Mucosa of stomach (tissue), 1 donor: ENCODE measurements around the gene PDE11A.

ENCODE experiments used
- H3K27me3 ChIP-seq: one replicate; pipeline ENCODE4 v1.7.0; 2013; ENCODE audit warnings: mild to moderate bottlenecking, low read length; ENCODE audit not compliant: control insufficient read depth, insufficient read depth
- H3K36me3 ChIP-seq: one replicate; pipeline ENCODE4 v1.7.0; 2013; ENCODE audit warnings: low read length; ENCODE audit not compliant: control insufficient read depth, insufficient read depth
- H3K4me1 ChIP-seq: one replicate; pipeline ENCODE4 v1.7.0; 2013; ENCODE audit warnings: mild to moderate bottlenecking, low read length; ENCODE audit not compliant: control insufficient read depth, insufficient read depth
- H3K4me3 ChIP-seq: one replicate; pipeline ENCODE4 v1.7.0; 2013; ENCODE audit warnings: low read length
- H3K9ac ChIP-seq: one replicate; pipeline ENCODE4 v1.7.0; 2013; ENCODE audit warnings: mild to moderate bottlenecking, low read length, moderate library complexity
- H3K9me3 ChIP-seq: one replicate; pipeline ENCODE4 v1.7.0; 2013; ENCODE audit warnings: mild to moderate bottlenecking, low read length, moderate library complexity; ENCODE audit not compliant: control insufficient read depth
- donor health status: Pancreatic carcinoma.

Gene PDE11A

DNA sequence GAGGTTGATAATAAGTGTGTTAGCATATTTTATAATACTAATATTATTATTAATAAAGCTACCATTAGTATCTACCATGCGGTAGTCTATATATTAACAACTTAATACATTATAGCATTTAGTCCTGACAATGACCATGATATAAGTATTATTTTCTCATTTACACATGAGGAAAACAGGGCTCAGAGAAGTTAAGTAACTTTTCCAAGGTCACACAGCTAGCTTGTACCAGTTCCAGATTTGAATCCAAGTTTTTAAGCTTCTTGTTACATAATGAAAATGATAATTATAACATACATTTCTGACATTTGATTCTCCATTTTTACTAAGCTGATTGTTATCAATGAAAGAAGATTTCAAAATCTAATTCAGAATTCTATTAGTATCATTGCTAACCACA is 369.4 kb downstream of the PDE11A start:
- no peaks in the 10 kb centered on the region for H3K9me3 ChIP-seq
- H3K4me1 ChIP-seq, result no peaks in the 10 kb centered on the region
- H3K36me3 ChIP-seq, result no peaks in the 10 kb centered on the region
- H3K4me3 ChIP-seq, result no peak overlapping the region
- no peaks in the 10 kb centered on the region for H3K27me3 ChIP-seq
- no peak overlapping the region for H3K9ac ChIP-seq

DNA sequence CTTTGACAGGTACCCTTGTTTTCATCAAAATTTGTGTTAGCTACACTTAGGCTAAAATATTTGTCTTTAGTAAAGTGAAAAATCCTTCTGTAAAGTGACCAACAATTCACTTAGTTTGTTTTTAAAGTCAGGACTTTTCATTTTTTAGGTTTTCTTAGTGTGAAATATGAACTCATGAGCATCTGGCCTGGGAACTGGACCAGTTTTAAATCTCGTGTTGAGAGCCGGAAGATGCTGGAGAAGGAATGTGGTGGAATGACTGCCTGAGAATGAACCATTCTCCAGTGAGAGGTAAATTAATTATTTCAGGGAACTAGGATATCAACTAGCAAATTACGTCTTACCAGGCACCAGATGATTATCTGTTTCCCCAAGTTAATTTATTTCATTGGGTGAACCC is 374.3 kb downstream of the PDE11A start:
- no peak overlapping the region for H3K4me3 ChIP-seq
- H3K27me3 ChIP-seq, result no peaks in the 10 kb centered on the region
- no peaks in the 10 kb centered on the region for H3K9me3 ChIP-seq
- no peaks in the 10 kb centered on the region for H3K36me3 ChIP-seq
- no peak overlapping the region for H3K9ac ChIP-seq
- H3K4me1 ChIP-seq, result no peaks in the 10 kb centered on the region

- no peaks in the 10 kb centered on the region for H3K9me3 ChIP-seq
- H3K36me3 ChIP-seq, result no peaks in the 10 kb centered on the region
- H3K4me3 ChIP-seq, result no peak overlapping the region
- H3K27me3 ChIP-seq, result no peaks in the 10 kb centered on the region
- no peak overlapping the region for H3K9ac ChIP-seq
- peaks cover 9% of the 10 kb centered on the region for H3K4me1 ChIP-seq
Measured at GRCh38 chr2:177694348-177694747, 378.2 kb downstream of the PDE11A start.

- H3K9me3 ChIP-seq, result no peaks in the 10 kb centered on the region
- H3K9ac ChIP-seq, result no peak overlapping the region
- no peaks in the 10 kb centered on the region for H3K36me3 ChIP-seq
- peaks cover 9% of the 10 kb centered on the region for H3K4me1 ChIP-seq
- H3K27me3 ChIP-seq, result no peaks in the 10 kb centered on the region
- no peak overlapping the region for H3K4me3 ChIP-seq
Measured at GRCh38 chr2:177693658-177694339, 378.8 kb downstream of the PDE11A start.

- H3K4me3 ChIP-seq, result no peak overlapping the region
- H3K9ac ChIP-seq, result no peak overlapping the region
- no peaks in the 10 kb centered on the region for H3K36me3 ChIP-seq
- peaks cover 9% of the 10 kb centered on the region for H3K4me1 ChIP-seq
- H3K9me3 ChIP-seq, result no peaks in the 10 kb centered on the region
- H3K27me3 ChIP-seq, result no peaks in the 10 kb centered on the region
Measured at GRCh38 chr2:177692783-177693269, 379.8 kb downstream of the PDE11A start.

- Histone ChIP-seq H3K9ac (no peak overlapping the region), H3K9me3 (no peaks in the 10 kb centered on the region), H3K4me3 (no peak overlapping the region), H3K36me3 (no peaks in the 10 kb centered on the region), H3K4me1 (peaks cover 9% of the 10 kb centered on the region), H3K27me3 (no peaks in the 10 kb centered on the region)
Measured at GRCh38 chr2:177692042-177692782, 380.4 kb downstream of the PDE11A start.

DNA sequence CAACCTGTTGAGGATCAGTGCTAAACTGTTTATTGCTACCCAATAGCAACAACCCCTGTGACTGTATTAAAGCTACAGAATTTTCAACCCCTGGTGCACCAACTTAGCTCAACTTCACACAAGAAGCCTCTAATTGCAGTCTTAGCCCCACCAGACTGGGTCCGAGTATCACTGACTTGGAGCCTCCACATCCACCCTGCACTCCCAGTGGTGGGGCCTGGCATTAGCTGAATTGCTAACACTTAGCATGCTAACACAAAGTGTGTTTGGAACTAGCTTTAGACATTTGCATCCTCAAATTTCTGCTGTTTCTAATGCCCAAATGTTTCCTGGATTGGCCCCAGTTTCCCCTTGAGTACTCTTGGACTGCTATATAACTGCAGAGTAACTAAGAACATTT is 381.4 kb downstream of the PDE11A start:
- no peak overlapping the region for H3K4me3 ChIP-seq
- H3K27me3 ChIP-seq, result no peaks in the 10 kb centered on the region
- peaks cover 9% of the 10 kb centered on the region for H3K4me1 ChIP-seq
- no peak overlapping the region for H3K9ac ChIP-seq
- H3K9me3 ChIP-seq, result no peaks in the 10 kb centered on the region
- H3K36me3 ChIP-seq, result no peaks in the 10 kb centered on the region

DNA sequence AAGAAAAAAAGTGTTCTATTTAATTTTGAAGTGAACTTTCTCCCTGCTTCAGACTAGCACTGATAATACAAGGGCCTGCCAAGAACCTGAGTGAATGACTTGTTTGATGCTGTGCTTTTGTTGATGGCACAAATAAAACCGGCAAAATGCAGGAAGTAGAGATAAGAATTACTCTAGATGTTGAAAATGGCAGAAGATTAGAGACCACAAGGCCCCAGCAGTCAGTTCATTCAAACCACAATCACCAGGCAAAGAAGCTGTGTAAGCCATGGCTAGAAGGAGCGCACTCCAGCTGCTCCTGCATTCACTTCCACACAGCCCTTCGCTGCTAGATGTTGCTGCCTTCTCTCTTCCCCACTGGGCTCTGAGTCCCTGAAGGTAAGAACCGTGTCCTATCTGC is 383.0 kb downstream of the PDE11A start:
- Histone ChIP-seq H3K27me3 (no peaks in the 10 kb centered on the region), H3K4me3 (no peak overlapping the region), H3K9me3 (no peaks in the 10 kb centered on the region), H3K4me1 (peaks cover 9% of the 10 kb centered on the region), H3K36me3 (no peaks in the 10 kb centered on the region), H3K9ac (no peak overlapping the region)

DNA sequence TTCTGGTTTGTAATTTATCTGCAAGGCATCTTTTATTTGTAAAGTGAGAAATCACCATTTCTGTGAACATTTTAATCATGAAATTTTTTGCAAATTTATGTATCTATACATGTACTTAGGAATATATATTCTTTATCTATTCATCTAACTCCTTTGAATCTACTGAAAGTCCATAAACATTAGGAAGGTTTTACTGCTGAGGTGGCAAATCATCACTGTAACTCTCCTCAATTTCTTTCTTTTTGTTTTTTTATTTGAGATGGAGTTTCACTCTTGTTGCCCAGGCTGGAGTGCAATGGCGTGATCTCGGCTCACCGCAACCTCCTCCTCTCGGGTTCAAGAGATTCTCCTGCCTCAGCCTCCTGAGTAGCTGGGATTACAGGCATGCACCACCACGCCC is 383.7 kb downstream of the PDE11A start:
- Histone ChIP-seq H3K9me3 (no peaks in the 10 kb centered on the region), H3K27me3 (no peaks in the 10 kb centered on the region), H3K4me3 (no peak overlapping the region), H3K4me1 (peaks cover 9% of the 10 kb centered on the region), H3K9ac (no peak overlapping the region), H3K36me3 (no peaks in the 10 kb centered on the region)

DNA sequence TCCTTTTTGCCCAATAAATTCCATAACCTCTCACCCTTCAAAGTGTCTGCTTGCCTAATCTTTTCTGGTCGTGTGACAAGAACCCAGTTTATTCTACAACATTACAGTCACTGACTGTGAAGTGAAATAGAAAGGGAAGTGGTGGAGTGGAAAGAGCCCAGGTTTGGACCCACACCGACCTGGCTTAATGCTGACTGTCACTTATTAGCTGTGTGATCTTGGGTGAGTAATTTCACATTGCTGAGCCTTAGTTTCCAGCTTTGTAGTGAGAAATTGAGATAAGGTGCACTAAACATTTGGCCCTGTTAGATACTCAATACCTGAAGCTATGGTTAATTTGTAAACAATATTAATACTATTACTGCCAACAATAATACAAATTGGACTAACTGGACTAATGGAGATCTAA is 388.9 kb downstream of the PDE11A start:
- no peaks in the 10 kb centered on the region for H3K9me3 ChIP-seq
- no peak overlapping the region for H3K9ac ChIP-seq
- H3K4me1 ChIP-seq, result no peaks in the 10 kb centered on the region
- H3K4me3 ChIP-seq, result no peak overlapping the region
- no peaks in the 10 kb centered on the region for H3K36me3 ChIP-seq
- H3K27me3 ChIP-seq, result no peaks in the 10 kb centered on the region

DNA sequence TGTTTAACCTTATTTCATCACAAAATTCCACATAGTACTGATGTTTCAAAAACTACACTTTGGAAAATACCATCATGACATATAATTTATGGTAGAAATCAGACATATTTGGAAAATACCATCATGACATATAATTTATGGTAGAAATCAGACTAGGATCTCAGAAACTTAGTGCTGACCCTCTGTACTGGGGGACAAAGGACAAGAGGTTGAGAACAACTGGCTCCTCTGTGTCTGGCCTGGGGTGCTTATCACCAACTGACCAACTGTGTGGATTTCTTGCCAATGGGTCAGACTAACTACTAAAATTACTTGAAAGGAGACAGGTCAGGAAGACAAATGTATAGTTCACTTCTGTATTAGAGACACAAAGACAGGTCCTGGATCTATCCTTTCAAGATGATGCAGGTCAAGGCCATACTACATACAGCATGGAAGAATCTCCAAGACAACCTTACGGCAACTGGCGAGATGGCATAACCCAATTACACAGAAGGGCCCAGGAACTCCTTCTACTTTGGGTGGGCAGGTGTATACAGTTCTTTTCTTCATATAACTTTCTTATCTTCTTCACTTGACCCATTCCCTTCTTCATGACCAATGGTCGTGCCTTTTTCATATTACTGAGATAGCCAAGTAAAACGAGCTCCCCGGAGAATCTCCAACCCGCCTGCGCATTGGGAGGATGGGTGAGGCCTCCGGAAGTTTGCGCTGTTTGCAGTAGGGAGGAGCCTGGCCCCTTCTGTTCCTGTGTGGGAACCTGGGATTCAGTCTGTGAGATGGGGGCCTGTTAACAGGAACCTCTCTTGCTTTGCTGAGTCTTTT is 389.5 kb downstream of the PDE11A start:
- no peaks in the 10 kb centered on the region for H3K4me1 ChIP-seq

GRCh38 chr2:177682006-177682405 is 390.6 kb downstream of the PDE11A start:
- H3K9ac ChIP-seq, result no peak overlapping the region
- no peaks in the 10 kb centered on the region for H3K9me3 ChIP-seq
- H3K4me1 ChIP-seq, result no peaks in the 10 kb centered on the region
- no peaks in the 10 kb centered on the region for H3K36me3 ChIP-seq
- H3K4me3 ChIP-seq, result no peak overlapping the region
- no peaks in the 10 kb centered on the region for H3K27me3 ChIP-seq

More for the DNA sequence above, 389.5 kb downstream of the PDE11A start:
- Histone ChIP-seq H3K9me3 (no peaks in the 10 kb centered on the region), H3K36me3 (no peaks in the 10 kb centered on the region), H3K4me3 (no peak overlapping the region), H3K9ac (no peak overlapping the region), H3K27me3 (no peaks in the 10 kb centered on the region)
